ENCODE measurements around the gene ABLIM2.

Gene ABLIM2

GRCh38 chr4:8127051-8127826, 31.4 kb downstream of the ABLIM2 start:
- no peak for TF ChIP-seq CTCF (conservative IDR thresholded peaks at IDR 0.05; ENCODE audit: low read length)
- no peak overlapping the region for H3K4me3 ChIP-seq (ENCODE audit: low read length)
- DNase-seq (ENCODE audit: low read depth): no peak

GRCh38 chr4:8126523-8126922, 32.1 kb downstream of the ABLIM2 start:
- H3K4me3 ChIP-seq (ENCODE audit: low read length): no peak overlapping the region
- DNase-seq (ENCODE audit: low read depth): no peak
- no peak for TF ChIP-seq CTCF (conservative IDR thresholded peaks at IDR 0.05; ENCODE audit: low read length)

GRCh38 chr4:8125526-8126056, 33.0 kb downstream of the ABLIM2 start:
- TF ChIP-seq CTCF (conservative IDR thresholded peaks at IDR 0.05; ENCODE audit: low read length): no peak
- DNase-seq (ENCODE audit: low read depth): no peak

GRCh38 chr4:8123870-8124269, 34.7 kb downstream of the ABLIM2 start:
- no peak overlapping the region for H3K4me3 ChIP-seq (ENCODE audit: low read length)
- no peak for TF ChIP-seq CTCF (conservative IDR thresholded peaks at IDR 0.05; ENCODE audit: low read length)
- no peak for DNase-seq (ENCODE audit: low read depth)

More at GRCh38 chr4:8125526-8126056, 33.0 kb downstream of the ABLIM2 start:
- no peak overlapping the region for H3K4me3 ChIP-seq (ENCODE audit: low read length)

GRCh38 chr4:8123389-8123788, 35.2 kb downstream of the ABLIM2 start:
- no peak overlapping the region for H3K4me3 ChIP-seq (ENCODE audit: low read length)
- no peak for DNase-seq (ENCODE audit: low read depth)
- no peak for TF ChIP-seq CTCF (conservative IDR thresholded peaks at IDR 0.05; ENCODE audit: low read length)

GRCh38 chr4:8122746-8123145, 35.9 kb downstream of the ABLIM2 start:
- no peak for TF ChIP-seq CTCF (conservative IDR thresholded peaks at IDR 0.05; ENCODE audit: low read length)
- no peak for DNase-seq (ENCODE audit: low read depth)
- no peak overlapping the region for H3K4me3 ChIP-seq (ENCODE audit: low read length)

Measured in AG10803 (cell line).